Purkinje cell (primary cell): Measurements from ENCODE around the gene STARD3NL. TPM values are rescaled to one million over a fixed set of nuclear protein-coding genes. Genes with fewer than 3 reads are reported as not detected.

Source experiments
- polyA plus RNA-seq: library from polyadenylated mRNA; unstranded; fragments of >200 nt; fragmentation: Nextera tagmentation; gene quantifications from 2 replicates; pipeline ENCODE4 v1.2.1, GENCODE V29; 2014

Gene STARD3NL, protein sequence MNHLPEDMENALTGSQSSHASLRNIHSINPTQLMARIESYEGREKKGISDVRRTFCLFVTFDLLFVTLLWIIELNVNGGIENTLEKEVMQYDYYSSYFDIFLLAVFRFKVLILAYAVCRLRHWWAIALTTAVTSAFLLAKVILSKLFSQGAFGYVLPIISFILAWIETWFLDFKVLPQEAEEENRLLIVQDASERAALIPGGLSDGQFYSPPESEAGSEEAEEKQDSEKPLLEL
- 65.6 and 71.4 TPM in 2 replicates for polyA plus RNA-seq

DNA sequence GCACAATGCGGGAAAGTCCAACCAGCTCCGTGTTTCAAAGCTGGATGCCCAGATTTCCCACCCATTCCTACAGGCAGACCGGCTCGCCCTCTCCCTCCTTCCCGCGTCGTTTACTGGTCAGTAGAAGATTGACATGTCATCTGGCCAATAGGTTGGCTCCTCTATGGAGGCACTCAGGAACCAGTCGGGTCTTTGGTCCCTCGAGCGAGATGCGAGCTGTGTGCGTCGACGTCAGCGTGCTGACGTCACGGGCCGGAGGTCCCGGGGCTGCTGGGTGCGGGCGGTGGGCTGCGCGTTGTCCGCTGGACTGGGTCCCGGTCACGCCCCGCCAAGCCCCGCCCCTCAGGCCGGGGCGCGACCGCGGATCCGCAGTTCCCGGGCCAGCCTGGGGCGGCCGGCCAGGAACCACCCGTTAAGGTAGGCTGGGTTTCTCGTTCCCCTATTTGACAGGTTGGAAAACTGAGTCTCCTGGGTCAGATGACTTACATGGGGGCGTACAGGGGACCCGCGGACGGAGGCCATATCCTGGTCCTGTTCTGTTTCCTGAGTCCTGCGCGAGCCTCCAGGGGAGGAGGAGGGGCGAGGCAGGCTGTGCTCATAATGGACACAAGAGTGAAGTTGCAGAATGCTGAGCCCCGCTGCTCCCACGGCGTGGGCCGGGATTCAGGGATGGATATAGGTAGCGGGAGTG is at the start of gene STARD3NL:
Gene STARD3NL, plus strand, starts transcription at position 242 of the 691 bp plus-strand sequence. CDS start 29,260 bp downstream, outside the sequence.

DNA sequence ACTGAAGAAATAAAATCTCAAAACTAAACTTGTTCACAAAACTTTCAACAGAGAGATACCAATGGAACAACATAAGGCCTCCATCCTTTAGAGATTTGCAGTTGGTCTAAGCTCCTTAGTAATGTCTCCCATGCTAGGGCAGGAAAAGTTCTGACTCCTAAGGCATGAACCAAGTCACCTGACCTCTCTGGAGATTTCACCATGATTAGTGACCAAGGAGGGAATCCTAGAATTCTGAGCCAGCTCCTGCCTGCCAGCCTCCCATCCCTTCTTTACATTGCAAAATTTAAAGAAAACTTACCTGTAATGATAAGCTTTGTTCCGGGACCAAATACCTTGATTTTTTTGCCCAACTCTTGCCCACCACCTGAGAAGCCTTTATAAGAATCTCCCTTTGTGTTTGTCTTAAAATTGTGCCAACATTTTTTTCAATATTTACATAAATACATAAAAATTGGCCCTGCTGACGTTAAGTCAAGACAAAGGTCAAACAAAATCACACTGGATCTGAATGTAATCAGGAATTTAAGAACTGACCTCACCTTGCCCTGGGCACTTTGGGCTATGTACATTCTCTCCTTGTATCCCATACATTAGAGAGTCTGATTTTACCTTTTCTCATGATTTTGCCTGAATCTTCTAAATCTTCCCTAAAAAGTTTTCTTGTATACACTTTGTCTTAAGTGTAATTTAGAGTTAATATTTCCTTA is 95.4 kb downstream of the STARD3NL start, which contains the start of gene TARP:
Gene TARP, minus strand, starts transcription at position 351 of the 710 bp plus-strand sequence.

